HG02623 (cell line): ENCODE data around the gene PGP.

Experiments used
- ATAC-seq: cut with Tn5 transposase; IDR thresholded peaks from one replicate; pipeline ENCODE4 v1.9.1; 2021; ENCODE audit warnings: moderate library complexity; ENCODE audit not compliant: unreplicated experiment

The PGP gene

DNA sequence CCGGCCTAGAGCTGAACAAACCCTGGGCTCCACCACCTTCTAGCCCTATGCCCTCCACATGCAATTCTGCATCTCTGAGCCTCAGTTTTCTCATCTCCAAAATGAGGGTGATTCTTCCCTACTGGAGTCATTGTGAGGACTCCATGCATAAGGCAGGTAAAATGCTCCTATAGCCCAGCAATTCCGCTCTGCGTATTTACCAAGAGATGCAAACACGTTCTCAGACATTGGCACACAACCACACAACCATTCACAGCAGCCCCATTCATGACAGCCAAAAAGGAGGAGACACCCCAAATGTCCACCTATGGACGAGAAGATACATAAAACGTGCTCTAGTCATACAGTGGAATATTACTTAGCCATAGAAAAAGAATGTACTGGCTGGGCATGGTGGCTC, 14.3 kb downstream of the PGP start:
- ATAC-seq: no peak

DNA sequence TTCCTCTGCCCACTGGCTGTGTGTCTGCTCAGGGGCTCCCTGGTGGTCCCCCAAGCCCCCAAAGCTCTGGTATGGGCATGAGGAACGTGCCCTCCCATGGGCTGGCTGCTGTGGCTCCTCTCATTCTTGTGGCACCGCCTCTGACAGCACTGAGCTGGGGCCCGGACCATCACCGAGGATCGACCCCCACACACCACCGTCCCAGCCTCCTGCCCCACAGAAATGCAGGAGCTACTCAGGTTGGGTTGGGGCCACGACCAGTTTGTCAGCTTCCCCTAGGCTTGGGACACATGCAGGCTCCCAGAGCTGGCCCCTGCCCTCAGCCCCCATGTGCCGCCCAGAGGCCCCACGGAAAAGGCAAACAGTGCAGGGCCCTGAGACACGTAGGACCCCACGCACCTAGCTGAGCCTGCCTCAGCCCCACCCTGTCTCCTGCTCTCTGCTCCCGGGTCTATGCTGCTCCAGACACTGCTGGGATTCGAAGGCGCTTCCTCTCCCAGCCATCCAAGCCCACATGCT, 15.0 kb downstream of the PGP start:
- no peak for ATAC-seq

DNA sequence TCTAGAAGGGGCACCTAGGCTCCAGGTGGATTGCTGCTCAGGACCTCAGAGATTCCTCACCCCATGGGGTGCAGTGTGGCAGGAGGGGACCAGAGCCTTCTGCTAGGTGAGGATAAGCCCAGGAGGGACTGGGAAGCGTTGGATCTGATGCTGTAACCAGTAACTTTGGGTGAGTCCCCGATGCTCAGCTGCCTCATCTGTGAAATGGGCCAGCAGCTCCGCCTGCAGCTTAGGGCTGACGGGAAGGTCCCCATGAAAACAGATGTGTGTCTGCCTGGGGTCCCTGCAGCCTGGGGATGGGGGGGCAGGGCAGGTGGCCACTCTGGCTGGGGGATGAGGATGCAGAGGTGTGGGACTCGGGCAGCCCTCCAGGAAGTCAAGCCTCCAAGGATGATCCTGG, 15.5 kb downstream of the PGP start:
- ATAC-seq: no peak

DNA sequence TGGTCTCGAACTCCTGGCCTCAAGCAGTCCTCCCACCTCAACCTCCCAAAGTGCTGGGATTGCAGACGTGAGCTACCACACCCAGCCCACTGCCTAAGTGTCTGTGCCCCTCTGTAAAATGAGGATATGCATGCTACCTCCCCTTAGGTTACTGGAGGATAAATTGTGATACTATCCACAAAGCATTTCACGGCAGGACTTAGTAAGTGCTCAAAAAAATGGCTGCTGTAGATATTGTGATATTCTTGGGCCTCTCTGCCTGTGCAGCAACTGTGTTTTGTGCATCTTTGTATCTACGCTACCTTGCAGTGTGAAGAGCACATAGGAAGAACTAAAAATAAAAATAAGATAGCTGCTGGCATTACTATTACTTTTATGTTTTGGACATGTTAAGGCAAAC, 16.4 kb downstream of the PGP start:
- no peak for ATAC-seq

DNA sequence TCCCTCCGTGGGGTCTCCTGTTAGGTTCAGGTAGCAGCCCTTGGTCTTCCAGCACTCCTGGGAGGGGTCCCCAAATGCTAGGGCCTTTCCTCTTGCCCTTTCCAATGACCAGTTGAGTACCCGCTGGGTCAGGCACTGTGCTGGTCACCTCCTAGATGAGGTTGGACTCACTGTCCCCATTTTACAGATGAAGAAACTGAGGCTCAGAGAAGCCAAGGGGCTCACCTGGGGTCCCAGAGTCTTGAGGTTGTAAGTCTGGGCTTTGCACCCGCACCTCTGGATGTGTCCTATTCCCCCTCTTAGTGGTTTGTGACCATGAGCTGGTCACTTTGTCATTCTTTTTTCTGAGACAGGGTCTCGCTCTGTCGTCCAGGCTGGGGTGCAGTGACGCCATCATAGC, 16.9 kb downstream of the PGP start:
- no peak for ATAC-seq

DNA sequence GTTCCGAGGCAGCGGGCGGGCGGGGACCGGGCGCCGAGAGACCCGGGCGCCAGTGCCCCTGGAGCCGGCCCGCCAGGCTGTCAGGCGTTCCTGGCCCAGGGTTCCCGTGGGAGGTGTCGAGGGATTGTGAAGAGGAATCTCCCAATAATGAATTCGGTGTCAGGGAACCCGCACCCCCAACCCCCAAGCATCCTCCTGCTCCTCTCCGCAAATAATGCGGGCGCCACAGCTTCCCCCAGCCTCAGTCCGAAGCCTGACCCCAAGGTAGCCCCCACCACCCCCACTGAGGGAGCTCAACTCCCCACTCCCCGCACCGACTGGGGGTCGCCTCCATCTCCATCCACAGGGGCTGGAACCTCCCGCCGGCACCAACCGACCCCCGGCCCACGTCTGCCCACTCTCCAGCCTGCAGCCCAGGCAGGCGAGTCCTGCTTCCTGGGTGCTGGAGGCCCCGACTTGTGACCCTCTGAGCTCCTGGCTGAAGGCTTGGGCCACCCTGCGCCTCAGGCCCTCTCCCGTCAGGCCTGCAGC, 17.6 kb downstream of the PGP start:
- ATAC-seq: no peak

DNA sequence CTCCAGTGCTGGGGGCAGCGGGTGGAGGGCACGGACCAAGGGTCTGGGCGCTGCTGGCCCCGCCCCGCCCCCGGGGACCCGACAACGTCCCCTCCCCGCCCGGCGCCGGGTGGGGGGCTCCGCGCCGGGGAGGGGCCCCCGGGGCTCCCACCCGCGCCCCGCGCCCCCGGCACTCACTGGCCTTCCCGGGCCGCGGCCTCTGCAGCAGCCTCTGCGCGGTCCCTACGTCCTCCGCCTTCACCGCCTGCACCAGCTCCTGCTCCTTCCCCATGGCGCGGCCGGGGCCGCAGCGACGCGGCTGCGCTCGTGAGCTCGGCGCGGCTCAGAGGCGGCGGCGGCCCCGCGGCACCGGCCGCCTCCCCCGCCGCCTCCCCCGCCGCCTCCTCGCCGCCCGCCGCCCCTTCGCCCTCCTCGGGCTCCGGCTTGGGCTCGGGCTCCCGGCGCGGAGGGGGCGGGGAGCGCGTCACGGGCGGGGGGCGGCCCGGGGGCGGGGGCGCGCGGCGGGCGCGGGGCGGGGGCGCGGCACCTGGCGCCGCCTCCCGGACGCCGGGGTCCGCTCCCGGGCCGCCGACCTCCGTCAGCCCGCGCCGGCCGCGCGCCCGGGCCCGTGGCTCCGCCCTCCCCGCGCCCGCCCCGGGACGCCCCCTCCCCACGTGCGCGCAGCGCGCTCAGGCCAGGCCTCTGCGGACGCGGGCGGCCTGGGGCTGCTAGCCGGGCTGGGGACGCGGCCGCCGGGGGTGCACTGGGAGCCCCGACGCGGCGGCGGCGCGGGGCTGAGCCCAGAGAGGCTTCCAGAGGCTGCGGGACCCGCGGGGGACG, 18.3 kb downstream of the PGP start, which contains the start of gene CASKIN1:
TSS of gene CASKIN1 (minus strand) at position 444 of the 819 bp plus-strand sequence. CDS start at position 271, 173 bp downstream.
- no peak for ATAC-seq

DNA sequence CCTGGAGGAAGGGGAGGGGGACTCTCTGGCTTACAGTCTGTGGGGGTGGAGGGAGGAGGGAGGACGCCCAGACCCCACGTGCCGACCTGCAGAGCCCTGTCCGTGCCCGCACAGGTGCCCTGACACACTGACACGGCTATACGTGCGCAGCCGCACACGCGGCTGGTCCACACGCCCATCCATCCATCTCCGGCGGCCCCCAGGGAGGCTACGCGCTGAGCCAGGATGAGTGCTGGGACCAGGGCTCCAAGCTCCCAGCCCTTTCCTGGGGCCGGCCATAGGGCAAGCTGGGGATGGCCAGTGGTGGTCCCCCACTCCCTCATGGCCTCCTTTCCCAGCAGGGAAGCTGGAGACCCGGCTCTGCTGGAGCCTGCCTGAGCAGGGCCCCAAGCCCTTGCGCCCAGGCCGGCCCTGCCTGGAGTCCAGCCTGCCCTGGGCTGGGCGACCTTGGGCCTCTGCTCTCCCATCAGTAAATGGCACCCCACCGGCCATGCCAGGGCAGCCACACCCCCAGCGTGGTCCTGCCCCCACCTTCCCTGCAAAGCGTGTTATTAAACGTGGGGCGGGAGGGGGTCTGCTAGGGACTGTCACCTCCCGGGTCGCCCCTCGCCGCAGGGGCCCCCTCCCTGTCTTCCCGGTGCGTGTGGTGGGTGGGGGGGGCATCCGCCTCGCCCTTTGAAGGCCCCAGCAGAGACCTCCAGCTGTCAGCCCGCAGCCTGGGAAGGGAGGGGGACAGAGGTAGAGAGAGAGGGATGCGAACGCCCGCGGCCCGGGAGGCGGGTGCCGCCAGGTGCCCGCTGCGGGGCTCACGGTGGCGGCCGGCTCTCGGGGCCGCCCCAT, 19.1 kb downstream of the PGP start:
- ATAC-seq: no peak

DNA sequence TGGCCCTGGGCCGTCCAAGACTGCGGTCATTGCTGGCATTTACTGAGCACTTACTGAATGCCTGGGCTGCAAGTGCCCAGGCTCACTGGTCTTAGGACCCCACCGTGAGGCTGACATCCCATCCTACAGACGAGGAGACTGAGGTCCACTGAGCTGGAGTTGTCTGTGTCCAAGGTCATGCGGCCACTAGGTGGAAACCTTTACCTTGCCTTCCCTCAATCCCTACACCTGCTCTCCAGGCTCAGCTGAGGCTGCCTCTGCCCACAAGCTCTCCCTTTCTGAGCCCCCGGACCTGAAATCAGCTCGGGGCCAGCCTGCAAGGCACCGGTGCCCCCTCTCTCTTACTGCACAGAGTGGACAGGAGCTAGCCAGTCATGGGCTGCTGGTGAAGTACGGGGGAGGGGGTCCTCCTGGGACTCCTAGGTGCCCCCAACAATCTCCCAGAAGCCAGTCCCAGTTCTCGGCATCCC, 19.8 kb downstream of the PGP start:
- no peak for ATAC-seq

DNA sequence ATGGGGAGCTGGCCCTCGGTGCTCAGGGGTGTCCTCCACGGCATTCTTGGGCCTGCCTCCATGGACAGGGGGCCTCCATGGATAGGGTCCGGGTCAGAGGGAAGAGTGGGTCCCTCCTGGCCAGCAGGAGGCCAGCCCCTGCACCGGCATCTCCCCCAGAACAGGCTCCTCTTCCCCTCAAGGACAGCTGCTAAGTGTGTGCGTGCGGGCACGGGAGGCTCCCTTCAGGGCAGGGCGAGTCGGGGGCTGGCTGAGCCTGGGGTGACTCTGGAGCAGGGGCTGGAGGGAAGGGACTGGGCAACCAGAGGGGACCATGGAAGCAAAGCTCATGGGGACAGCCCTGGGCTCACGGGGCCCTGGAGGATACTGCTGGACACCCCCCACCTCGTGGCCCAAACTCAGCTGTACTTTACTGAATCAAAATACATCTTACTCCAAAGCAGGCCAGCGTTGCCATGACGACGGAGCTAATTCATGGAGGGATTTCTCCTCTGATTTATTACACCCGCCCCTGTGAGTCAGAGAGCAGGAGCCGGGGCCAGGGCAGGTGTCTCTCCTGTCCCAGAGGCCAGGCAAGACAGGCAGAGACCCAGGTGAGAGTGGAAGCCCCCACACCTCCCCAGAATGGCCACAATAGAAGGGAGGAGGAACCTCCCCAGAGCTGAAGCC, 20.3 kb downstream of the PGP start:
- no peak for ATAC-seq

DNA sequence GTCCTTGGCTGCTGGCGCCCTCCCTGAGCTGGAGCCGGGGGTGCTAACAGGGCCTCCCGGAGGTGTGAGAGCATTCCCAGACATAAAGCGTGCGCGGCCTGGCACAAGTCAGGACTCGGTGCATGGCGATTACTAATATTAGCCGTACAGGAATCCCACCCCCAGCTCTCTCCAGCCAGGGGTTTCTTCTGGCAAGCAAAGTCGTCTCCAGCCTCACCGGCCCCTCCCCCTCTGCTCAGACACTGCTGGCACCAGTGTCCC, 23.3 kb downstream of the PGP start:
- no peak for ATAC-seq

DNA sequence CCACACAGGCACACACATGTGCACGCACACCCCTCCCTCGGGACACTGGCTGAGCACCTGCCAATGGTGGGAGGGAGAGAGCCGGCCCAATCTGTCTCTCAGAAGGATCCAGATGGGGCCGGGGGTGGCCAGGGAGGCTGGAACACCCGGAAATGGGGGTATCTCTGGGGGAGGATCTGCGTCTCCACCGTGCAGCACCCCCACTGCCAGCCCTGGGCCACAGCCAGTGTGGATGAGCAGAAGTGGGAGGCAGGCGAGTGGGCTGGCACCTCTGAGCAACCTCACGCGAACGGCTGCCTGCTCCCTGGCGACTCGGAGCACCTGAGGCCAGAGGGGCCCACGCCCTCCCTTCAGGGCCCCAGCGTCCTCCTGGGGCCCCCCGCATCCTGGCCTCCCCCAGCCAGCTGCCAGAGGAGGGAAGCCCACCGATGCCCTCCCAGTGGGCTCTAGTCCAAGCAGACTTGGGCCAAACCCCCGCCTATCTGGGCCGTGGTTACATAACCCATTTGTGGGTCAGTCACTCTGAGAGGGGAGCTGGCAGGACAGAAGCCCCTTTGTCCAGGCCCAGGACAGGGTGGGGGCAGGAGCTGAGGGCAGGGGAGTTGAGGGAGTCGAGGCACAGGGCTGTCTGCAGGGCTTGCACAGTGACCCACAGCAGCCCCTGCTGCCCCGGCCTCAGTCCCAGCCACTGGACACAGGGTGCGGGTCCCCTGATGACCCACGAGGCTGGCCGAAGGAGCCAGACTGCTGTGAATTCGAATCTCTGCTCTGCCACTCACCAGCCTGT, 23.8 kb downstream of the PGP start:
- no peak for ATAC-seq

DNA sequence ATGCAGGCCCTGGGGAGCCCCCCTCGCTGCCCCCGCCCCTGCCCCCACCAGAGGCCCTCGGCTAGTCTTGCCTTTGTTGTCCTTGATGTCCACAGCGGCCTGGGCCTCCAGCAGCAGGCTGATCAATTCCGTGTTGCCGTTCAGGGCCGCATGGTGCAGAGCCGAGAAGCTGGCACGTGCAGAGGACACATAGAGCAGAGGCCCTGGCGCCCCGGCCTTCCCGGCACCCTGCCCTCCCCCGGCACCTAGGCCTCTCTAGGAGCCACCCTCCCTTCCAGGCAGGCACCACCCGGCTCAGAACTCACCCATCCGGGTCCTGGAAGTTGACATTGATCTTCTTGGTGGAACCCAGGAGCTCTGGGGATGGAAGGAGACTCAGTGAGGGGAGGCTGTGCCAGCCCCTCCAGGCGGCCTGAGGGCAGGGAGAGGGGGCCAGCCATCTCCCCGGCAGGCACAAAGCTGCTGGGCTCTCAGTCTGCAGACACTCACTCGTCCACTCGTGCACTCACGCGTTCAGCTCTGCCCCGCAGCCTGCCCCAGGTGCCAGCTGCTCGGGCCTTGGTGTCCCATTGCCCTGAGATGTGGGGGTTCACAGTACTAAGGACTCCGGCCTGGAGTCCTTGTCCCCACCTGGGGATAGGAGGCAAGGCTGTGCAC, 24.5 kb downstream of the PGP start:
- no peak for ATAC-seq

DNA sequence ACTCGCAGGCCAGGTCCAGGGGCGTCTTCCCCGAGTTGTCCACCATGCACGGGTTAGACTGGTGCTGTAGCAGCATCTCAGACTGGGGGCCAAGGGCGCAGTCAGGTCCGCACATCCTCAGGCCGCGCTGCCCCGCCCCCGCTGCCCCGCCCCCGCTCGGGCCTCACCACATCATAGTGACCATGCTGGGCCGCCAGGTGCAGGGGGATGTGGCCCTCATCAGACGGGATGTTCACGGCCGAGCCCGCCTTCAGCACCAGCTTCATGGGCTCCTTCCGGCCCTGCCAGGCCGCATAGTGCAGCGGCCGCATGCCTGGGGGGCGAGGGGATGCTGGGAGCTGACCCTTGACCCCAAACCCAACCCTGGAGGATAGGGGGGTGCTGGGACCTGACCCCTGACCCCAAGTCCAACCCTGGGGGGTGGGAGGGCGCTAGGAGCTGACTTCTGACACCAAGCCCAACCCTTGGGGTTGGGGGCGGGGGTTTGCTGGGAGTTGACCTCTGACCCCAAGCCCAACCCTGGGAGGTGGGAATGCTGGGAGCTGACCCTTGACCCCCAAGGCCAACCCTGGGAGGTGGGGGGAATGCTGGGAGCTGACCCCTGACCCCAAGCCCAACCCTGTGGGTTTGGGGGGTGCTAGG, 25.3 kb downstream of the PGP start:
- ATAC-seq: no peak

DNA sequence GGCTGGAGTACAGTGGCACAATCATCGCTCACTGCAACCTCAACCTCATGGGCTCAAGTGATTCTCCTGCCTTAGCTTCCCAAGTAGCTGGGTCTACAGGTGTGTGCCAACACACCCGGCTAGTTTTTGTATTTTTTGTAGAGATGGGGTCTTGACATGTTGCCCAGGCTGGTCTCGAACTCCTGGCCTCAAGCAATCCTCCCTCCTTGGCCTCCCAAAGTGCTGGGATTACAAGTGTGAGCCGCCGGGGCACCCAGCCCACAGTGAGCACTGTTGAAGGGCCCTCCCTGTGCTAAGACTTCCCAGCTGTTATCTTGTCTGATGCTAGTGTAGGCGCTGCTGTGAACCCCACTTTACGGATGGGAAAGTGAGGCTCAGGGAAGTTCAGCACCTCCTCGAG, 26.2 kb downstream of the PGP start:
- ATAC-seq: no peak

DNA sequence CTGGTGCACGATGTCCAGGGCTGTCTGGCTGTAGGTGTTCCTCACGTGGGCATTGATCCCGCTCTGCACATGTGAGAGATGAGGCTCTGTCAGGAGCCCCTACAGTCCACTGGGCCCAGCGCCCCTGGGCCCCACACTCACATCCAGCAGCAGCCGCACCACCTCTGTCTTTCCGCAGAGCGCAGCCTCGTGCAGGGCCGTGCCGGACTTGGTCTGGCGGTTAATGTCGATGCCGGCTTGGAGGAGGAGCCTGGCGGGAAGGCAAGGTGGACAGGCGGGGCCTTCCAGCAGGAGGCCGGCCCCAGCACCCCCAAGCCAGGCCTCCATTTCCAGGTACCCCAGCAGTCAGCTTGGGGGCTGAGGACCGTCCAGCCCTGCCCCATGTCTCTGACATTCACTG, 27.4 kb downstream of the PGP start:
- ATAC-seq: no peak

DNA sequence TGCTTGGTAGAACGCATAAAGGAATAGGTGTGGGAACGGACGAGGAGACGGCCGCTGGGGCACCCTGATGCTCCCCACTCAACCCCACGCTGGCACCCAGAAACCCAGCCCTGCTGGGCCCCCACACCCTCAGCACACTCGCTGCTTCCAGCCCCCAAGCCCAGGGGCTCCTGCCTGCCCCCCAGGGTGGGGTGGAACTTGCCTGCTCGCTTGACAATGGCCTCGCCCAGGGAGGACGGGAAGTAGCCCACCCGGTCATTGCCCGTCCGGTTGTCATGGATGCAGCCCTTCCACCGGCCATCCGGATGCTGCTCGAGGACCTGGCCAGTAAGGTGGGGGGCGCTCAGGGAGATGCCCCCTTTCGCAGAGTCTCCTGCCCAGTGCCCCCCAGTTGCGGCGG, 28.1 kb downstream of the PGP start:
- no peak for ATAC-seq

DNA sequence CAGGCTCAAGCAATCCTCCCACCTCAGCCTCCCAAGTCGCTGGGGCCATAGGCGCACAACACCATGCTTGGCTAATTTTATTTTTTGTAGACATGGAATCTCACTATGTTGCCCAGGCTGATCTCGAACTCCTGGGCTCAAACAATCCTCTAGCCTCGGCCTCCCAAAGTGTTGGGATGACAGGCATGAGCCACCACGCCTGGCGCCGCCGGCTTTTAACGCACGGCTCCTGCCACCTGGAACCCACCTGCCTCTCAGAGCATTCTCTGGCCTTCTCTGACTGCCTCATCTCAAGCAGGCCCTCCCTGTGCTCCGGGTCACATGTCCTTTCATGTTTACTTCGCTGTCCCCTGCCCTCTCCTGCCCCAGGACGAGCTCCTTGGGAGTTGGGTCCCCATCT, 28.6 kb downstream of the PGP start:
- ATAC-seq: no peak

DNA sequence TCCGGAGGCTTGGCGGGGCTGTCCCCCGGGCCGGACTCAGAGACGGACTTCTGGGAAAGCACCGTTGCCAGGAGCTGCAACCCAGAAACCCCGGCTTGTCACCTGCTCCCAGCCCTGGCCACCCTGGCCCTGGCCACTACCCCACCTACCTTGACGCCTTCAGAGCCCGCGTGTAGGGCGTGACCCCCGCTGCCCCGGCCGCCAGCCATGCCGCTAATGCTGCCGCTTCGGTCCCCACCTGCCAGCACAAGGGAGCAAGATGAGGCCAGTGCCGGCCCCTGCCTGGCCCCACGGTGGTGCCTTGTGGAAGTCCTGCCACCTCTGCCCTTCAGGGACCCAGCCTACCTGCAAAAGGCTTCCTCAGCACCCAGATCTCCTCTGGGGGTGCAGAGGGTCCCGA, 29.7 kb downstream of the PGP start:
- no peak for ATAC-seq

DNA sequence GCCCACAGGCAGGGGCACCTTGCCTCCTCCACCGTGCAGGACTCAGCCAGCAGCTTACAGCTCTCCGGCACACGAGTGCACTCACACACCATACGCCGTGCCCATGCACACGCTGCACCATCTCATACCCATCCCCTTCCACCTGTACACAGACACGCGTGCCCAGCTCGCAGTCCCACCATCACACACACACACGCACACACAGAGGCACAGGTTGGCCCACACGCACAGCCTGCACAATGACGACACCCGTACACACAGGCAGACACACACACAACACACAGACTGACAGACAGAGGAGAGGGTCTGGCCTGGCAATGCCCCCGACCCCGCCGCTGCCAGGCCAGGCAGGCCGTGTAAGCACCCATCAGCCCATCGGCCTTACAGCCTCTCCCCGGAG, 30.3 kb downstream of the PGP start:
- ATAC-seq: no peak
